Uterus (tissue), 2 donors: ENCODE results near the gene LCT.

Source experiments
- CTCF ChIP-seq, 4 experiments: fragments of 200-600 bp in 2 of 4; fragments of 450-650 bp in 2 of 4; sonication (generic) in 2 of 4; IDR thresholded peaks; one replicate each; pipeline ENCODE4 v1.5.1; 2016 to 2019; ENCODE audit warnings: antibody characterized with exemption in 4 of 4, mild to moderate bottlenecking in 2 of 4, moderate library complexity in 1 of 4
- POLR2A ChIP-seq, 2 donors: fragments of 450-650 bp; IDR thresholded peaks; one replicate each; pipeline ENCODE4 v1.6.1; 2016; ENCODE audit warnings: antibody characterized with exemption in 2 of 2, mild to moderate bottlenecking in 1 of 2, moderate library complexity in 1 of 2

GRCh38 chr2:135821190-135821589 lies 15.8 kb downstream of the LCT start:
- TF ChIP-seq CTCF (IDR thresholded peaks at IDR 0.05) (no peak), POLR2A (IDR thresholded peaks at IDR 0.05) (no peak)
